Karpas-422 (cell line): ENCODE results near the gene NCKAP1. TPM values are rescaled to one million over a fixed set of nuclear protein-coding genes. Genes with fewer than 3 reads are reported as not detected.
A peak's percentile ranks its signal among the peaks of the same experiment; 100 is the strongest.
"Not testable (repeated sequence)": the region's sequence is repeated elsewhere in the genome, so short reads cannot be mapped to it uniquely, and the experiment has no call there.

ENCODE experiments used
- DNase-seq: peaks from one replicate; pipeline ENCODE4 v3.0.0-alpha.2; 2015
- H2AFZ ChIP-seq: fragments of 200-600 bp; sonication (generic); 2 replicates; pipeline ENCODE4 v1.6.1; 2014; ENCODE audit warnings: antibody characterized with exemption, low read length, mixed read lengths
- H3K27ac ChIP-seq: fragments of 200-600 bp; sonication (generic); 2 replicates; pipeline ENCODE4 v1.5.1; 2014; ENCODE audit warnings: mild to moderate bottlenecking, low read length, moderate library complexity
- H3K27me3 ChIP-seq: fragments of 200-600 bp; sonication (generic); 2 replicates; pipeline ENCODE4 v1.6.1; 2014; ENCODE audit warnings: low read length, mixed read lengths
- H3K36me3 ChIP-seq: fragments of 200-600 bp; sonication (generic); 2 replicates; pipeline ENCODE4 v1.6.1; 2014; ENCODE audit warnings: low read length, mixed read lengths; ENCODE audit not compliant: insufficient read depth
- H3K4me1 ChIP-seq: fragments of 200-600 bp; sonication (generic); 2 replicates; pipeline ENCODE4 v1.6.1; 2014; ENCODE audit warnings: mild to moderate bottlenecking, low read length, mixed read lengths
- H3K4me2 ChIP-seq: fragments of 200-600 bp; sonication (generic); 2 replicates; pipeline ENCODE4 v1.6.1; 2014; ENCODE audit warnings: low read length, low read depth, mild to moderate bottlenecking; ENCODE audit not compliant: poor library complexity, severe bottlenecking
- H3K4me3 ChIP-seq: fragments of 200-600 bp; sonication (generic); 2 replicates; pipeline ENCODE4 v1.5.1; 2014; ENCODE audit warnings: mild to moderate bottlenecking, antibody characterized with exemption, low read length, mixed read lengths
- H3K79me2 ChIP-seq: fragments of 200-600 bp; sonication (generic); 2 replicates; pipeline ENCODE4 v1.6.1; 2014; ENCODE audit warnings: mild to moderate bottlenecking, low read length, mixed read lengths
- H3K9ac ChIP-seq: fragments of 200-600 bp; sonication (generic); 2 replicates; pipeline ENCODE4 v1.6.0; 2014; ENCODE audit warnings: low read length
- H3K9me2 ChIP-seq: fragments of 200-600 bp; sonication (generic), shearing (Covaris generic); replicated peaks from 2 replicates; pipeline ENCODE4 v1.6.0; 2014; ENCODE audit warnings: mild to moderate bottlenecking, low read length, moderate library complexity; ENCODE audit not compliant: insufficient read depth
- H3K9me3 ChIP-seq: fragments of 300-700, 200-600 bp; sonication (generic); 2 replicates; pipeline ENCODE4 v1.6.1; 2014; ENCODE audit warnings: low read length, mixed read lengths
- H4K20me1 ChIP-seq: fragments of 200-600 bp; sonication (generic); 2 replicates; pipeline ENCODE4 v1.6.1; 2014; ENCODE audit warnings: mild to moderate bottlenecking, antibody characterized with exemption, low read length, low read depth; ENCODE audit not compliant: insufficient read depth
- total RNA-seq: library from RNA; depleted of rRNA; stranded (reverse); fragments of >200 nt; shearing (Covaris generic); gene quantifications from 2 replicates; pipeline ENCODE4 v1.2.3, GENCODE V29; 2014; ENCODE audit warnings: low replicate concordance

Gene NCKAP1
- total RNA-seq, 1 experiment from 2014 or later = not detected

DNA sequence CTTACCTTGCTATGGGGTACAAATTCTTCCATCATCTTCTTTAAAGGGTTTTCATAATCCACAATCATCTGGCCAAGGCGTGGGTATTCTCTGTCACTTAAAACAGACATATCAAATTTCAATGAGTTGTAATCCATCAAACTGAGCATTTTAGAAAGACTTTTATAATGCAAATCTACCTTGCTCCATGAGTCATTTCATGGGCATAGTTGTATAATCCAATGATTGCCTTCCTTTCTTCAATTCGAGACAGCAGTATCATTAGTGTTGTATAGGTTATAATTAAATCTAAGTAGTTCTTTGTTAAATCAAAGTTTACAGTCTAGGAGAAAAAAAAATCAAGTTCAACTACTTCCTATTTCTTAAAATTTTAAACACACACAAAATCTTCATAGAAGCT lies 36.3 kb downstream of the NCKAP1 start:
- no peak overlapping the region for H3K4me2 ChIP-seq
- no peaks in the 10 kb centered on the region for H3K27me3 ChIP-seq
- DNase-seq = no peak
- H2AFZ ChIP-seq = no peak overlapping the region
- no peaks in the 10 kb centered on the region for H4K20me1 ChIP-seq
- no peaks in the 10 kb centered on the region for H3K9me3 ChIP-seq
- H3K9ac ChIP-seq = no peak overlapping the region
- H3K9me2 ChIP-seq = no peaks in the 10 kb centered on the region
- H3K79me2 ChIP-seq = no peaks in the 10 kb centered on the region
- H3K4me1 ChIP-seq = no peaks in the 10 kb centered on the region
- no peaks in the 10 kb centered on the region for H3K36me3 ChIP-seq
- H3K27ac ChIP-seq = no peak overlapping the region
- no peak overlapping the region for H3K4me3 ChIP-seq

DNA sequence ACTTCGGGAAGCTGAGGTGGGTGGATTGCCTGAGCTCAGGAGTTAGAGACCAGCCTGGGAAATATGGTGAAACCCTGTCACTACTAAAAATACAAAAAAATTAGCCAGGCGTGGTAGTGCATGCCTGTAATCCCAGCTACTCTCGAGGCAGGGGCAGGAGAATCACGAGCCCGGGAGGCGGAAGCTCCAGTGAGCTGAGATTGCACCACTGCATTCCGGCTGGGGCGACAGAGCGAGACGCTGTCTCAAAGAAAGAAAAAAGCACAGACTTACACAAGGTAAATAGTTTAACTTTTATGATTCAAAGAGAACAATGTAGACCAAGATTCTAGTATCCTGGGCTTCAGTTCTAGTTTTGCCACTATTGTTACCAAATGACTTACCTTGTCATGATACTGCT lies 37.4 kb downstream of the NCKAP1 start:
- Histone ChIP-seq H3K4me2 (no peak overlapping the region), H3K9ac (no peak overlapping the region), H3K79me2 (no peaks in the 10 kb centered on the region), H3K36me3 (no peaks in the 10 kb centered on the region), H3K9me3 (no peaks in the 10 kb centered on the region), H2AFZ (no peak overlapping the region), H3K27me3 (no peaks in the 10 kb centered on the region), H3K4me1 (no peaks in the 10 kb centered on the region), H3K4me3 (no peak overlapping the region), H4K20me1 (no peaks in the 10 kb centered on the region), H3K27ac (no peak overlapping the region), H3K9me2 (no peaks in the 10 kb centered on the region)
- no peak for DNase-seq

DNA sequence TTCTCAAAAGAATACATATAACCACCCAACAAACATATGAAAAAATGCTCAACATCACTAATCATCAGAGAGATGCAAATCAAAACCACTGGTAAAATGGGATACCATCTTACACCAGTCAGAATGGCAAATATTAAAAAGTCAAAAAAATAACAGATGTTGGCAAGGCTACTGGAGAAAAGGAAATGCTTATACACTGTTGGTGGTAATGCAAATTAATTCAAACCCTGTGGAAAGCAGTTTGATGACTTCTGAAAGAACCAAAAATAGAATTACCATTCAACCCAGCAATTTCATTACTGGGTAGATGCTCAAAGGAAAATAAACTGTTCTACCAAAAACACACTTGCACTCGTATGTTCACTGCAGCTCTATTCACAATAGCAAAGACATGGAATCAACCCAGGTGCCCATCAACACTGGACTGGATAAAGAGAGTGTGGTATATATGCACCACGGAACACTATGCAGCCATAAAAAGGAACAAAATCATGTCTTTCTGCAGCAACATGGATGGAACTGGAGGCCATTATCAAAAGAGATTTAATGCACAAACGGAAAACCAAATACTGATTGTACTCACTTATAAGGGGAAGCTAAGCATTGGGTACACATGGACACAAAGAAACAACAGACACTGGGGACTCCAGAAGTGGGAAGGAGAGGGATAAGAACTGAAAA lies 38.8 kb downstream of the NCKAP1 start:
- no peak for DNase-seq
- Histone ChIP-seq H3K9ac (no peak overlapping the region), H3K9me2 (no peaks in the 10 kb centered on the region), H4K20me1 (no peaks in the 10 kb centered on the region), H3K79me2 (no peaks in the 10 kb centered on the region), H3K4me3 (no peak overlapping the region), H3K9me3 (no peaks in the 10 kb centered on the region), H3K4me2 (no peak overlapping the region), H3K27ac (no peak overlapping the region), H2AFZ (no peak overlapping the region), H3K36me3 (no peaks in the 10 kb centered on the region), H3K4me1 (no peaks in the 10 kb centered on the region), H3K27me3 (no peaks in the 10 kb centered on the region)

DNA sequence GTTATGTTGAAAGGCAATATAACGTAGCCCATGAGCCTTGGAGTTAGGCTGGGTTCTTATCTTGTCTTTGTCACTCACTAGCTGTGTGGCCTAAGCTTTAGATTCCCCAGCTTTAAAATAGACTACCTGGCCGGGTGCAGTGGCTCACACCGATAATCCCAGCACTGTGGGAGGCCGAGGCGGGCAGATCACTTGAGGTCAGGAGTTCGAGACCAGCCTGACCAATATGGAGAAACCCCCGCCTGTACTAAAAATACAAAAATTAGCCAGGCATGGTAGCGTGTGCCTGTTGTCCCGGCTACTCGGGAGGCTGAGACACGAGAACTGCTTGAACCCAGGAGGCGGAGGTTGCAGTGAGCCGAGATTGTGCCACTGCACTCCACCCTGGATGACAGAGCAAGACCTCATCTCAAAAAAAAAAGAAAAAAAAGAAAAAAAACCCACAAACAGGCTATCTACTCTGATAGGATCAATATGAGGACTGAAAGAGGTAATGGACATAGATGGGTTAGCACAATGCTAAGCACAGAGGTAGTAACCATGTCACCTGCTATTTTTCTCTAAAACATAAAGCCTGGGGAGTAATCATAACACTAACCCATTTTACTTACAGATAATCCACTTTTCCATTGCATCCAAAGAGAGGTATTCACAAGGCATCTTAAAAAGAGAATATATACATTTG lies 43.9 kb downstream of the NCKAP1 start:
- Histone ChIP-seq H3K9me2 (no peaks in the 10 kb centered on the region), H3K27ac (no peak overlapping the region), H3K9me3 (no peaks in the 10 kb centered on the region), H3K79me2 (no peaks in the 10 kb centered on the region), H3K4me1 (no peaks in the 10 kb centered on the region), H4K20me1 (no peaks in the 10 kb centered on the region), H3K36me3 (no peaks in the 10 kb centered on the region), H3K4me3 (no peak overlapping the region), H3K27me3 (0 out of 2 replicates have a peak, but pooled peaks cover 3% of the 10 kb centered on the region), H3K4me2 (no peak overlapping the region), H3K9ac (no peak overlapping the region), H2AFZ (no peak overlapping the region)
- no peak for DNase-seq

DNA sequence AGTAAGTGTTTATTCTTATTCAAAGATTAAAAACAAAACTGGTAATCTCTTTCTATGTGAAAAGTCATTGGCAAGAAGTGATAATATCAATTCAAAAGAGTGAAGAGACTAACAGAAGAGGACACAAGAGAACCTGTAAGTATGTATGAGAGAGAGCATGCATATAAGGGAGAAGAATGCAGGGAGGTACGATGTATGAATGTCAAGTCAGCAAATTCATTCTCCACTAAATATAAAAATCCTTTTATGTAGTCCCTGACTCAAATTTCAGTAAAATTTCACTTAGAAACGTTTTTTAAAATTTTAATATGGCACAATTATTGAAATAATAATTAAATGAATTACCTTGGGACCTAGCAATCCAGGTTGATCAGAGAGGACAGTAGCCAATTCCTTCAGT lies 55.3 kb downstream of the NCKAP1 start:
- Histone ChIP-seq H2AFZ (no peak overlapping the region), H3K27me3 (no peaks in the 10 kb centered on the region)

DNA sequence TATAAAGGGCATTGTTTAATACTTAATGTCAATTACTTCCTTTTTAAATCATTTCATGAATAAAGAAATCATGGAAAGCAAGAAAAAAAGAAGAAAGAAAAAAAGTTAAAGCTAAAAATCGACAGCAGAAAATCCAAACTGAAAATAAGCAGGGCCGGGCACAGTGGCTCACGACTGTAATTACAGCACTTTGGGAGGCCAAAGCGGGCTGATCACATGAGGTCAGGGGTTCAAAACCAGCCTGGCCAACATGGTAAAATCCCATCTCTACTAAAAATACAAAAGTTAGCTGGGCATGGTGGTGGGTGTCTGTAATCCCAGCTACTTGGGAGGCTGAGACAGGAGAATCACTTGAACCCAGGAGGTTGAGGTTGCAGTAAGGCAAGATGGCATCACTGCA lies 56.8 kb downstream of the NCKAP1 start:
- not testable (repeated sequence) for H3K4me2 ChIP-seq, H2AFZ ChIP-seq, H3K9ac ChIP-seq, H3K9me2 ChIP-seq, H3K79me2 ChIP-seq, DNase-seq, H3K4me1 ChIP-seq, H3K9me3 ChIP-seq, H3K36me3 ChIP-seq, H3K4me3 ChIP-seq, H4K20me1 ChIP-seq, H3K27ac ChIP-seq, H3K27me3 ChIP-seq

More for the DNA sequence above, 55.3 kb downstream of the NCKAP1 start:
- H3K9me2 ChIP-seq = no peaks in the 10 kb centered on the region
- no peak overlapping the region for H3K4me3 ChIP-seq
- H3K9ac ChIP-seq = no peak overlapping the region
- H3K4me2 ChIP-seq = no peak overlapping the region
- no peak overlapping the region for H3K27ac ChIP-seq
- no peaks in the 10 kb centered on the region for H3K9me3 ChIP-seq
- H4K20me1 ChIP-seq = no peaks in the 10 kb centered on the region
- H3K4me1 ChIP-seq = no peaks in the 10 kb centered on the region
- DNase-seq = no peak
- no peaks in the 10 kb centered on the region for H3K79me2 ChIP-seq
- H3K36me3 ChIP-seq = no peaks in the 10 kb centered on the region

DNA sequence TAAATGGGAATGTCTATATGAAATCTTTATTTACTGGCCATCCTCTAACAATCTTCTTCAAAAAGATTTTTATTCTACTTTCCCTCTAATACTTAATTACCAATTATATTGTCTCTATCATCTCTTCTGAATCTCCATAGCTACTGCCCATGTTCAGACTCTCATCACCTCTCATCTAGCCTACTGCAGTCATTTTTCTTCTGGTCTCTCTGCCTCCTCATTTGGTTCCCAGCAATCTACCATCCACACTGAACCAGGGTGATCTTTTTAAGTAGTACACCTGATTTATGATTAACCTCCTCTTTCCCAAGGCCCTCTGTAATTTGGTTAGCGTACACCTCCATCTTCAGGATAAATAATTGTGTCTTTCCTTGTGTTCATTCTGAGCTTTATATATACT lies 57.6 kb downstream of the NCKAP1 start:
- no peaks in the 10 kb centered on the region for H3K9me2 ChIP-seq
- no peak for DNase-seq
- no peaks in the 10 kb centered on the region for H3K9me3 ChIP-seq
- no peaks in the 10 kb centered on the region for H3K27me3 ChIP-seq
- no peak overlapping the region for H3K27ac ChIP-seq
- H3K4me1 ChIP-seq = no peaks in the 10 kb centered on the region
- no peaks in the 10 kb centered on the region for H4K20me1 ChIP-seq
- no peak overlapping the region for H3K4me2 ChIP-seq
- H3K9ac ChIP-seq = no peak overlapping the region
- H3K36me3 ChIP-seq = no peaks in the 10 kb centered on the region
- H3K4me3 ChIP-seq = no peak overlapping the region
- no peak overlapping the region for H2AFZ ChIP-seq
- H3K79me2 ChIP-seq = no peaks in the 10 kb centered on the region

DNA sequence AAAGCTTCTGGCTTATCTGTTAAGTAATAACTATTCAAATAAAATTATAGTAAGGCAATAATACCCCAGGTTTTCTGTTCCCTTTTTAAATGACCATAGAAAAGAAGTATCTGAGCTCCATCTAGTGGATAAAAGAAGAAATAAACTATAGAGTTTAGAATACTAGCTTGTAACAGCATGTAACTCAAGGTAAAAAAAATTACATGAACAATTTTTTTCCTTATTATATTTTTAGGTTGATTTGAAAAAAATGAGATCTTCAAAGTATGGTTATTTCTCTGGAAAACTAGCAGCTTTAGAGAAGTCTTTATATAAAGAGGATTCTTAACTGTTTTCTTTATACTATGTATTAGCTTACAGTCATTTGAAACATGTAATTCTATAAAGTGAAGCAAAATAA lies 58.1 kb downstream of the NCKAP1 start:
- H2AFZ ChIP-seq = no peak overlapping the region
- no peaks in the 10 kb centered on the region for H3K36me3 ChIP-seq
- no peaks in the 10 kb centered on the region for H3K4me1 ChIP-seq
- H3K4me2 ChIP-seq = no peak overlapping the region
- no peaks in the 10 kb centered on the region for H4K20me1 ChIP-seq
- H3K9ac ChIP-seq = no peak overlapping the region
- H3K27me3 ChIP-seq = no peaks in the 10 kb centered on the region
- H3K9me3 ChIP-seq = no peaks in the 10 kb centered on the region
- H3K79me2 ChIP-seq = no peaks in the 10 kb centered on the region
- H3K9me2 ChIP-seq = no peaks in the 10 kb centered on the region
- peak; percentile 87 for DNase-seq
- no peak overlapping the region for H3K4me3 ChIP-seq
- H3K27ac ChIP-seq = no peak overlapping the region
